Measurements from ENCODE around the gene IFNL4. TPM values are rescaled to one million over a fixed set of nuclear protein-coding genes. Genes with fewer than 3 reads are reported as not detected.

The IFNL4 gene
- total RNA-seq, 1 experiment from 2014 or later, result not detected

GRCh38 chr19:39200066-39200802 lies 48.4 kb downstream of the IFNL4 start:
- no peak overlapping the region for H3T11ph ChIP-seq (ENCODE audit: low read length)
- no peaks in the 10 kb centered on the region for H4K20me1 ChIP-seq (ENCODE audit: control insufficient read depth, insufficient read depth, insufficient read length)
- no peak for DNase-seq
- no peak overlapping the region for H2BK20ac ChIP-seq (ENCODE audit: low read depth, low read length, poor library complexity, severe bottlenecking)
- H3K4me2 ChIP-seq (ENCODE audit: insufficient read depth, insufficient read length, low read length), result no peak overlapping the region
- no peak overlapping the region for H3K4ac ChIP-seq (ENCODE audit: low read depth, low read length)
- H3K14ac ChIP-seq (ENCODE audit: insufficient read depth, low read length), result no peak overlapping the region; the same call in 1 of the 2 replicates
- no peak overlapping the region for H2BK12ac ChIP-seq (ENCODE audit: insufficient read length, low read depth, low read length)
- H3K79me2 ChIP-seq (ENCODE audit: insufficient read depth, low read length), result no peaks in the 10 kb centered on the region
- no peaks in the 10 kb centered on the region for H3K4me1 ChIP-seq (ENCODE audit: insufficient read depth, low read length)
- no peak overlapping the region for H2BK15ac ChIP-seq (ENCODE audit: low read depth, low read length)
- no peaks in the 10 kb centered on the region for H3K9me3 ChIP-seq (ENCODE audit: control insufficient read depth, low read depth, low read length)
- no peak overlapping the region for H2AFZ ChIP-seq (ENCODE audit: low read length)
- H3K27ac ChIP-seq (ENCODE audit: insufficient read length, low read depth, low read length), result no peak overlapping the region
- no peaks in the 10 kb centered on the region; a peak in 1 of 5 replicates for H3K9me3 Mint-ChIP-seq
- H4K5ac ChIP-seq (ENCODE audit: insufficient read length, low read depth, low read length), result no peak overlapping the region
- H2AK5ac ChIP-seq (ENCODE audit: insufficient read length, low read length), result no peak overlapping the region
- H3K23ac ChIP-seq (ENCODE audit: insufficient read length, low read depth, low read length), result no peak overlapping the region
- no peak overlapping the region for H3K18ac ChIP-seq (ENCODE audit: insufficient read length, low read depth, low read length)
- H3K4me1 Mint-ChIP-seq, result peaks cover 8 to 33% of the 10 kb centered on the region in 2 experiments
- no CpG with 5 or more reads among the region's 32 CpGs for WGBS (ENCODE audit: extremely low coverage, insufficient read length, low lambda C conversion rate)
- peaks cover 69% of the 10 kb centered on the region for H3K27me3 Mint-ChIP-seq (ENCODE audit: low read depth)
- H3K56ac ChIP-seq (ENCODE audit: insufficient read length, low read depth, low read length), result no peak overlapping the region
- H2BK5ac ChIP-seq (ENCODE audit: insufficient read length, low read length), result no peak overlapping the region
- TF ChIP-seq CTCF (conservative IDR thresholded peaks at IDR 0.05), result no peak
- no peak overlapping the region for H2BK120ac ChIP-seq (ENCODE audit: low read depth, low read length, poor library complexity, severe bottlenecking)
- H3K4me3 Mint-ChIP-seq, result no peak overlapping the region
- peaks cover 7% of the 10 kb centered on the region; the same call in 1 of the 2 replicates for H3K27me3 ChIP-seq (ENCODE audit: insufficient read depth, low read length)
- H3K79me1 ChIP-seq (ENCODE audit: insufficient read depth, low read depth, low read length, poor library complexity, severe bottlenecking), result no peaks in the 10 kb centered on the region
- peak overlapping the region in 1 of 3 experiments; percentile 86; a peak in 2 of 7 replicates for H3K27ac Mint-ChIP-seq
- no peak overlapping the region for H4K8ac ChIP-seq (replicated peaks; ENCODE audit: insufficient read length, low read depth, low read length)
- peaks cover 7% of the 10 kb centered on the region for H3K23me2 ChIP-seq (ENCODE audit: insufficient read length, low read depth, low read length, poor library complexity, severe bottlenecking)
- H3K36me3 Mint-ChIP-seq (ENCODE audit: insufficient read depth in 1 of 3, low read depth in 3 of 3), result no peaks in the 10 kb centered on the region
- no peak overlapping the region for H4K91ac ChIP-seq (ENCODE audit: insufficient read length, low read depth, low read length)
- no peak overlapping the region for H3K9ac ChIP-seq (ENCODE audit: extremely low read depth, insufficient read length, low read length)
